ENCODE results near the gene SPANXN2. TPM values are rescaled to one million over a fixed set of nuclear protein-coding genes. Genes with fewer than 3 reads are reported as not detected.
A peak's percentile ranks its signal among the peaks of the same experiment; 100 is the strongest.

Gene SPANXN2
- polyA plus RNA-seq, 1 donor (not counting 4 experiments of a cell fraction or from before 2014, with no cell fraction given) = not detected

- H3K9me3 ChIP-seq (ENCODE audit: control insufficient read depth, low read depth, low read length) = no peaks in the 10 kb centered on the region
- no peaks in the 10 kb centered on the region for H3K79me2 ChIP-seq (ENCODE audit: control insufficient read depth, insufficient read depth, low read length)
- no peak for DNase-seq (ENCODE audit: low read depth, low spot score)
- no peak overlapping the region for H3K4me3 ChIP-seq (ENCODE audit: control insufficient read depth in 2 of 3, extremely low read depth in 1 of 3, insufficient read depth in 2 of 3, low read depth in 1 of 3, low read length in 3 of 3)
- no peak overlapping the region for H2AFZ ChIP-seq (ENCODE audit: control insufficient read depth, low read length)
- H3K4me1 ChIP-seq (ENCODE audit: control insufficient read depth, extremely low read depth, insufficient read depth, low read length) = no peaks in the 10 kb centered on the region
- no peak overlapping the region for H3K4me2 ChIP-seq (ENCODE audit: control insufficient read depth, extremely low read depth, insufficient read depth, low read depth, low read length)
- H3K27ac ChIP-seq (ENCODE audit: control insufficient read depth, insufficient read depth, low read length) = no peak overlapping the region
- no peak for TF ChIP-seq EZH2 (IDR thresholded peaks at IDR 0.05; ENCODE audit: low read length)
- TF ChIP-seq, protein P1, sequence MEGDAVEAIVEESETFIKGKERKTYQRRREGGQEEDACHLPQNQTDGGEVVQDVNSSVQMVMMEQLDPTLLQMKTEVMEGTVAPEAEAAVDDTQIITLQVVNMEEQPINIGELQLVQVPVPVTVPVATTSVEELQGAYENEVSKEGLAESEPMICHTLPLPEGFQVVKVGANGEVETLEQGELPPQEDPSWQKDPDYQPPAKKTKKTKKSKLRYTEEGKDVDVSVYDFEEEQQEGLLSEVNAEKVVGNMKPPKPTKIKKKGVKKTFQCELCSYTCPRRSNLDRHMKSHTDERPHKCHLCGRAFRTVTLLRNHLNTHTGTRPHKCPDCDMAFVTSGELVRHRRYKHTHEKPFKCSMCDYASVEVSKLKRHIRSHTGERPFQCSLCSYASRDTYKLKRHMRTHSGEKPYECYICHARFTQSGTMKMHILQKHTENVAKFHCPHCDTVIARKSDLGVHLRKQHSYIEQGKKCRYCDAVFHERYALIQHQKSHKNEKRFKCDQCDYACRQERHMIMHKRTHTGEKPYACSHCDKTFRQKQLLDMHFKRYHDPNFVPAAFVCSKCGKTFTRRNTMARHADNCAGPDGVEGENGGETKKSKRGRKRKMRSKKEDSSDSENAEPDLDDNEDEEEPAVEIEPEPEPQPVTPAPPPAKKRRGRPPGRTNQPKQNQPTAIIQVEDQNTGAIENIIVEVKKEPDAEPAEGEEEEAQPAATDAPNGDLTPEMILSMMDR (optimal IDR thresholded peaks at IDR 0.05 in 1 of 3, IDR thresholded peaks at IDR 0.05 in 1 of 3, conservative IDR thresholded peaks at IDR 0.05 in 1 of 3; ENCODE audit: extremely low read depth in 1 of 3, insufficient read depth in 2 of 3, low read length in 3 of 3) = no peak
- no peaks in the 10 kb centered on the region for H4K20me1 ChIP-seq (ENCODE audit: control insufficient read depth, extremely low read depth, insufficient read depth, low read length)
- no peaks in the 10 kb centered on the region for H3K27me3 ChIP-seq (ENCODE audit: control insufficient read depth, extremely low read depth, insufficient read depth, low read length)
- no peaks in the 10 kb centered on the region for H3K9me1 ChIP-seq (ENCODE audit: control insufficient read depth, extremely low read depth, insufficient read depth, low read length)
- no peak overlapping the region for H3K9ac ChIP-seq (ENCODE audit: control insufficient read depth, extremely low read depth, insufficient read depth, low read length)
- FAIRE-seq = no peak
- dilution Hi-C loops (cut with MboI; ENCODE audit: extremely low pct_ligation_motif_present, low sequenced_read_pairs) = no loop called here
- no peaks in the 10 kb centered on the region for H3K36me3 ChIP-seq (ENCODE audit: control insufficient read depth in 2 of 2, extremely low read depth in 1 of 2, insufficient read depth in 2 of 2, low read length in 2 of 2)
Measured at GRCh38 chrX:143674926-143675325, 45.6 kb downstream of the SPANXN2 start.

DNA sequence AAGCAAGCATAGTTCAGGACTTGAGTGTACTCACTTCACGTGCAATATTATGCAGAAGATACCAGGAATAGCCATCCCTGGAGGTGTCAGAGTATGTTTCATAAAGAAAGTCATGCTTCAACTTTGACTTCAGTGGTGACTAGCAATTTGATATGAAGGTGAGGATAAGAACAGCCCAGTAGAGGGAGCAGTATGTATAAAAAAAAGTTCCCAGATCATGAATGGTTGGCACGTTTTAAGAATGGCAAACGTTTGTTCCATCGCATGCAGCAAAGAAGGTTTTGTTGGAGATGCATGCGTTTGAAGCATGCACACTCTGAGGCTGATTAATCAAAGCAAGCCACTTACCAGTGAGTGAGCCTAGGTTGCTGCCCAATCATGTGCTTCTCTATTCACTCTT lies 51.2 kb downstream of the SPANXN2 start:
- Histone ChIP-seq H3K4me1 (ENCODE audit: control insufficient read depth, extremely low read depth, insufficient read depth, low read length) (no peaks in the 10 kb centered on the region), H3K36me3 (ENCODE audit: control insufficient read depth in 2 of 2, extremely low read depth in 1 of 2, insufficient read depth in 2 of 2, low read length in 2 of 2) (no peaks in the 10 kb centered on the region), H3K4me3 (ENCODE audit: control insufficient read depth in 2 of 3, extremely low read depth in 1 of 3, insufficient read depth in 2 of 3, low read depth in 1 of 3, low read length in 3 of 3) (no peak overlapping the region), H4K20me1 (ENCODE audit: control insufficient read depth, extremely low read depth, insufficient read depth, low read length) (no peaks in the 10 kb centered on the region), H3K79me2 (ENCODE audit: control insufficient read depth, insufficient read depth, low read length) (no peaks in the 10 kb centered on the region), H2AFZ (ENCODE audit: control insufficient read depth, low read length) (no peak overlapping the region), H3K4me2 (ENCODE audit: control insufficient read depth, extremely low read depth, insufficient read depth, low read depth, low read length) (no peak overlapping the region), H3K27ac (ENCODE audit: control insufficient read depth, insufficient read depth, low read length) (no peak overlapping the region), H3K9me3 (ENCODE audit: control insufficient read depth, low read depth, low read length) (no peaks in the 10 kb centered on the region), H3K27me3 (ENCODE audit: control insufficient read depth, extremely low read depth, insufficient read depth, low read length) (no peaks in the 10 kb centered on the region), H3K9me1 (ENCODE audit: control insufficient read depth, extremely low read depth, insufficient read depth, low read length) (no peaks in the 10 kb centered on the region), H3K9ac (ENCODE audit: control insufficient read depth, extremely low read depth, insufficient read depth, low read length) (no peak overlapping the region)
- FAIRE-seq = no peak
- DNase-seq (ENCODE audit: low read depth, low spot score) = no peak
- dilution Hi-C loops (cut with MboI; ENCODE audit: extremely low pct_ligation_motif_present, low sequenced_read_pairs) = no loop called here
- TF ChIP-seq, protein P1 (optimal IDR thresholded peaks at IDR 0.05 in 1 of 3, IDR thresholded peaks at IDR 0.05 in 1 of 3, conservative IDR thresholded peaks at IDR 0.05 in 1 of 3; ENCODE audit: extremely low read depth in 1 of 3, insufficient read depth in 2 of 3, low read length in 3 of 3) = peak; percentile 1 to 40 (median 14)
- TF ChIP-seq EZH2 (IDR thresholded peaks at IDR 0.05; ENCODE audit: low read length) = no peak

Data from keratinocyte (primary cell).